ENCODE data around the gene CDK14. TPM values are rescaled to one million over a fixed set of nuclear protein-coding genes. Genes with fewer than 3 reads are reported as not detected.

The CDK14 gene
- total RNA-seq, 5 donors from 2014 or later (not counting 1 experiment from before 2014, with no cell fraction given): 0.86 to 6.6 (median 1.6) TPM

DNA sequence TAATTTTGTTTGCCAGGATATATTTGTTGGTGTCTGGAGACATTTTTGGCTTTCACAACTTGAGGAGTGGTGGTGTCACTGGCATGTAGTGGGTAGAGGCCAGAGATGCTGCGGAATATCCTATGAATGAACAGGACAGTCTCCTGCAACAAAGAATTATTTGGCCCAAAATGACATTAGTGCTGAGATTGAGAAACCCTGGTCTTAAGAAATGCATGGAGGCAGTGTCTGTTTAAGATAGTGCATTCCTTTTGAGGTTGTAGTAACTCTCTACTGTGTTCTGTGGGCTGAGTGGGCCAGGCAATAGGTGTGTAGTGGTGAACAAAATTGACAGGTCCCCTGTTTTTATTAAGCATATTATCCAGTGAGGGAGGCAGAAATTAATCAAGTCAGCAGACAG, 165.5 kb downstream of the CDK14 start:
- no peak overlapping the region for H3K4me3 Mint-ChIP-seq
- 92% methylated on average over 1 of the region's 1 CpG for WGBS (ENCODE audit: insufficient coverage)

GRCh38 chr7:90763108-90763507, 167.0 kb downstream of the CDK14 start:
- Histone ChIP-seq H3K36me3 (ENCODE audit: control insufficient read depth in 2 of 2, extremely low read depth in 1 of 2, insufficient read depth in 1 of 2, low read length in 1 of 2) (no peaks in the 10 kb centered on the region), H3K4me1 (ENCODE audit: control insufficient read depth in 1 of 2, extremely low read depth in 1 of 2, insufficient read depth in 2 of 2, low read length in 2 of 2) (no peaks in the 10 kb centered on the region), H3K27ac (ENCODE audit: low read length) (no peak overlapping the region), H3K27me3 (replicated peaks in 1 of 2; ENCODE audit: control insufficient read depth in 2 of 2, extremely low read depth in 1 of 2, insufficient read depth in 2 of 2, low read length in 1 of 2) (no peaks in the 10 kb centered on the region), H3K4me3 (ENCODE audit: control insufficient read depth in 1 of 2, extremely low read depth in 1 of 2, low read length in 1 of 2) (no peak overlapping the region), H3K9me3 (no peaks in the 10 kb centered on the region)
- Mint-ChIP-seq H3K27me3 (no peaks in the 10 kb centered on the region), H3K4me1 (no peaks in the 10 kb centered on the region), H3K36me3 (no peaks in the 10 kb centered on the region), H3K4me3 (no peak overlapping the region), H3K9me3 (peaks cover 0 to 4% (median 2%) of the 10 kb centered on the region in 3 donors), H3K27ac (no peak overlapping the region)
- WGBS (ENCODE audit: insufficient coverage): 96% methylated on average over 2 of the region's 6 CpGs
- ChIA-PET CTCF (no interaction called here), POLR2A (no interaction called here)
- ATAC-seq (replicated peaks in 1 of 4): no peak
- no peak for DNase-seq

More for the DNA sequence above, 165.5 kb downstream of the CDK14 start:
- Mint-ChIP-seq H3K27ac (no peak overlapping the region), H3K9me3 (peaks cover 0 to 4% (median 2%) of the 10 kb centered on the region in 3 donors), H3K36me3 (no peaks in the 10 kb centered on the region), H3K4me1 (no peaks in the 10 kb centered on the region), H3K27me3 (no peaks in the 10 kb centered on the region)
- Histone ChIP-seq H3K4me1 (ENCODE audit: control insufficient read depth in 1 of 2, extremely low read depth in 1 of 2, insufficient read depth in 2 of 2, low read length in 2 of 2) (no peaks in the 10 kb centered on the region), H3K9me3 (no peaks in the 10 kb centered on the region), H3K36me3 (ENCODE audit: control insufficient read depth in 2 of 2, extremely low read depth in 1 of 2, insufficient read depth in 1 of 2, low read length in 1 of 2) (no peaks in the 10 kb centered on the region), H3K27me3 (replicated peaks in 1 of 2; ENCODE audit: control insufficient read depth in 2 of 2, extremely low read depth in 1 of 2, insufficient read depth in 2 of 2, low read length in 1 of 2) (no peaks in the 10 kb centered on the region), H3K27ac (ENCODE audit: low read length) (no peak overlapping the region), H3K4me3 (ENCODE audit: control insufficient read depth in 1 of 2, extremely low read depth in 1 of 2, low read length in 1 of 2) (no peak overlapping the region)
- ATAC-seq (replicated peaks in 1 of 4): no peak
- no peak for DNase-seq
- POLR2A ChIA-PET: no interaction called here
- CTCF ChIA-PET: no interaction called here

GRCh38 chr7:90764848-90765570, 168.9 kb downstream of the CDK14 start:
- ChIA-PET POLR2A (no interaction called here), CTCF (no interaction called here)
- Histone ChIP-seq H3K36me3 (ENCODE audit: control insufficient read depth in 2 of 2, extremely low read depth in 1 of 2, insufficient read depth in 1 of 2, low read length in 1 of 2) (no peaks in the 10 kb centered on the region), H3K27ac (ENCODE audit: low read length) (no peak overlapping the region), H3K4me1 (ENCODE audit: control insufficient read depth in 1 of 2, extremely low read depth in 1 of 2, insufficient read depth in 2 of 2, low read length in 2 of 2) (no peaks in the 10 kb centered on the region), H3K27me3 (replicated peaks in 1 of 2; ENCODE audit: control insufficient read depth in 2 of 2, extremely low read depth in 1 of 2, insufficient read depth in 2 of 2, low read length in 1 of 2) (no peaks in the 10 kb centered on the region), H3K9me3 (no peaks in the 10 kb centered on the region), H3K4me3 (ENCODE audit: control insufficient read depth in 1 of 2, extremely low read depth in 1 of 2, low read length in 1 of 2) (no peak overlapping the region)
- Mint-ChIP-seq H3K4me3 (no peak overlapping the region), H3K4me1 (no peaks in the 10 kb centered on the region), H3K9me3 (peaks cover 0 to 4% (median under 1%) of the 10 kb centered on the region in 3 donors), H3K27me3 (no peaks in the 10 kb centered on the region), H3K27ac (no peak overlapping the region), H3K36me3 (no peaks in the 10 kb centered on the region)
- DNase-seq (no peak), ATAC-seq (replicated peaks in 1 of 4) (no peak)
- no CpG with 5 or more reads among the region's 2 CpGs for WGBS (ENCODE audit: insufficient coverage)

GRCh38 chr7:90766814-90767564, 170.9 kb downstream of the CDK14 start:
- Mint-ChIP-seq H3K9me3 (peaks cover 0 to 14% (median 7%) of the 10 kb centered on the region in 3 donors), H3K4me1 (no peaks in the 10 kb centered on the region), H3K27ac (no peak overlapping the region), H3K36me3 (no peaks in the 10 kb centered on the region), H3K27me3 (no peaks in the 10 kb centered on the region), H3K4me3 (no peak overlapping the region)
- CTCF ChIA-PET: no interaction called here
- 96% methylated on average over 5 of the region's 7 CpGs for WGBS (ENCODE audit: insufficient coverage)
- no peak overlapping the region for H3K27ac ChIP-seq (ENCODE audit: low read length)
- H3K9me3 ChIP-seq: no peaks in the 10 kb centered on the region
- DNase-seq (no peak), ATAC-seq (replicated peaks in 1 of 4) (no peak)
- H3K27me3 ChIP-seq (replicated peaks in 1 of 2; ENCODE audit: control insufficient read depth in 2 of 2, extremely low read depth in 1 of 2, insufficient read depth in 2 of 2, low read length in 1 of 2): no peaks in the 10 kb centered on the region
- no peaks in the 10 kb centered on the region for H3K4me1 ChIP-seq (ENCODE audit: control insufficient read depth in 1 of 2, extremely low read depth in 1 of 2, insufficient read depth in 2 of 2, low read length in 2 of 2)
- H3K4me3 ChIP-seq (ENCODE audit: control insufficient read depth in 1 of 2, extremely low read depth in 1 of 2, low read length in 1 of 2): no peak overlapping the region
- H3K36me3 ChIP-seq (ENCODE audit: control insufficient read depth in 2 of 2, extremely low read depth in 1 of 2, insufficient read depth in 1 of 2, low read length in 1 of 2): no peaks in the 10 kb centered on the region
- POLR2A ChIA-PET: no interaction called here

GRCh38 chr7:90768301-90768700, 172.2 kb downstream of the CDK14 start:
- Histone ChIP-seq H3K9me3 (no peaks in the 10 kb centered on the region), H3K4me3 (ENCODE audit: control insufficient read depth in 1 of 2, extremely low read depth in 1 of 2, low read length in 1 of 2) (no peak overlapping the region), H3K4me1 (ENCODE audit: control insufficient read depth in 1 of 2, extremely low read depth in 1 of 2, insufficient read depth in 2 of 2, low read length in 2 of 2) (no peaks in the 10 kb centered on the region), H3K27me3 (replicated peaks in 1 of 2; ENCODE audit: control insufficient read depth in 2 of 2, extremely low read depth in 1 of 2, insufficient read depth in 2 of 2, low read length in 1 of 2) (no peaks in the 10 kb centered on the region), H3K36me3 (ENCODE audit: control insufficient read depth in 2 of 2, extremely low read depth in 1 of 2, insufficient read depth in 1 of 2, low read length in 1 of 2) (no peaks in the 10 kb centered on the region), H3K27ac (ENCODE audit: low read length) (no peak overlapping the region)
- Mint-ChIP-seq H3K27me3 (no peaks in the 10 kb centered on the region), H3K27ac (no peak overlapping the region), H3K9me3 (peaks cover 4 to 14% (median 8%) of the 10 kb centered on the region in 3 donors), H3K4me1 (no peaks in the 10 kb centered on the region), H3K36me3 (no peaks in the 10 kb centered on the region), H3K4me3 (no peak overlapping the region)
- ATAC-seq (replicated peaks in 1 of 4) (no peak), DNase-seq (no peak)
- WGBS (ENCODE audit: insufficient coverage): 80% methylated on average over 2 of the region's 6 CpGs
- CTCF ChIA-PET: no interaction called here
- POLR2A ChIA-PET: no interaction called here

- ChIA-PET POLR2A (interaction anchor here in 1 of 2 donors (0.5 kb wide), 1 partner anchor 444 kb away, joined by 3 read pairs; no protein-coding TSS in a partner anchor), CTCF (no interaction called here)
- ATAC-seq (replicated peaks in 1 of 4): no peak
- Mint-ChIP-seq H3K4me3 (no peak overlapping the region), H3K27ac (no peak overlapping the region), H3K9me3 (peaks cover 4 to 14% (median 8%) of the 10 kb centered on the region in 3 donors), H3K36me3 (no peaks in the 10 kb centered on the region), H3K4me1 (no peaks in the 10 kb centered on the region), H3K27me3 (no peaks in the 10 kb centered on the region)
- no peak overlapping the region for H3K4me3 ChIP-seq (ENCODE audit: control insufficient read depth in 1 of 2, extremely low read depth in 1 of 2, low read length in 1 of 2)
- no peak overlapping the region for H3K27ac ChIP-seq (ENCODE audit: low read length)
- no peaks in the 10 kb centered on the region for H3K9me3 ChIP-seq
- no peaks in the 10 kb centered on the region for H3K36me3 ChIP-seq (ENCODE audit: control insufficient read depth in 2 of 2, extremely low read depth in 1 of 2, insufficient read depth in 1 of 2, low read length in 1 of 2)
- H3K27me3 ChIP-seq (replicated peaks in 1 of 2; ENCODE audit: control insufficient read depth in 2 of 2, extremely low read depth in 1 of 2, insufficient read depth in 2 of 2, low read length in 1 of 2): no peaks in the 10 kb centered on the region
- no peaks in the 10 kb centered on the region for H3K4me1 ChIP-seq (ENCODE audit: control insufficient read depth in 1 of 2, extremely low read depth in 1 of 2, insufficient read depth in 2 of 2, low read length in 2 of 2)
- no peak for DNase-seq
Measured at GRCh38 chr7:90769036-90769435, 172.9 kb downstream of the CDK14 start.
